Prostate gland (tissue), 2 donors: ENCODE measurements around the gene FAM209B.

Experiments
- CTCF ChIP-seq, 4 experiments: fragments of 200-600 bp in 2 of 4; fragments of 450-650 bp in 2 of 4; sonication (generic) in 2 of 4; IDR thresholded peaks; 1 replicate in 3 of 4; 2 replicates in 1 of 4; pipeline ENCODE4 v1.5.1; 2016 to 2019; ENCODE audit warnings: antibody characterized with exemption in 4 of 4, mild to moderate bottlenecking in 2 of 4, moderate library complexity in 2 of 4
- POLR2A ChIP-seq: fragments of 450-650 bp; IDR thresholded peaks from one replicate; pipeline ENCODE4 v1.6.1; 2016; ENCODE audit warnings: antibody characterized with exemption, mild to moderate bottlenecking
- POLR2AphosphoS5 ChIP-seq: sonication (generic); formaldehyde crosslinking; IDR thresholded peaks from one replicate; pipeline ENCODE4 v1.6.1; 2017; ENCODE audit warnings: antibody characterized with exemption

- TF ChIP-seq CTCF (IDR thresholded peaks at IDR 0.05) = no peak
- TF ChIP-seq POLR2AphosphoS5 = no peak
- no peak for TF ChIP-seq POLR2A
Measured at GRCh38 chr20:56551571-56551970, 18.5 kb downstream of the FAM209B start.
